Thoracic aorta (tissue), 2 donors: Measurements from ENCODE around the gene TSLP. TPM values are rescaled to one million over a fixed set of nuclear protein-coding genes. Genes with fewer than 3 reads are reported as not detected.

Experiments used
- ATAC-seq: fragments of 150-250 bp; one replicate; pipeline ENCODE4 v1.8.0; 2017; ENCODE audit warnings: low read depth; ENCODE audit not compliant: insufficient number of reproducible peaks, low FRiP score
- DNase-seq: peaks from one replicate; pipeline ENCODE4 v3.0.0-alpha.2; 2020; ENCODE audit warnings: low spot score
- H3K27ac ChIP-seq, 2 donors: fragments of 200-600 bp; sonication (generic); 1 replicate in 1 of 2; 2 replicates in 1 of 2; pipeline ENCODE4 v1.5.1; 2016; ENCODE audit warnings: mild to moderate bottlenecking in 2 of 2, moderate library complexity in 2 of 2
- H3K27me3 ChIP-seq: fragments of 200-600 bp; sonication (generic); replicated peaks from 2 replicates; pipeline ENCODE4 v1.6.0; 2016; ENCODE audit warnings: mild to moderate bottlenecking; ENCODE audit not compliant: insufficient read depth
- H3K36me3 ChIP-seq: fragments of 200-600 bp; sonication (generic); one replicate; pipeline ENCODE4 v1.5.1; 2016
- H3K4me1 ChIP-seq, 2 donors: fragments of 200-600 bp; sonication (generic); 1 replicate in 1 of 2; 2 replicates in 1 of 2; pipeline versions ENCODE4 v1.5.1 to v1.6.0; 2016; ENCODE audit warnings: low read depth in 2 of 2, mild to moderate bottlenecking in 1 of 2; ENCODE audit not compliant: control insufficient read depth in 1 of 2
- H3K4me3 ChIP-seq: fragments of 200-600 bp; sonication (generic); 2 replicates; pipeline ENCODE4 v1.5.1; 2016; ENCODE audit warnings: mild to moderate bottlenecking
- H3K9me3 ChIP-seq: fragments of 200-600 bp; sonication (generic); 2 replicates; pipeline ENCODE4 v1.5.1; 2016
- CTCF ChIP-seq: fragments of 200-600 bp; sonication (generic); IDR thresholded peaks from one replicate; pipeline ENCODE4 v1.5.1; 2019; ENCODE audit warnings: antibody characterized with exemption
- total RNA-seq, 2 donors: library from RNA; depleted of rRNA; stranded (reverse); fragments of >200 nt; gene quantifications; one replicate each; pipeline versions ENCODE4 v1.1.0 to v1.2.3, GENCODE V29; 2016

The TSLP gene
- total RNA-seq, 2 donors from 2014 or later, result 0.28 TPM; not detected in 1

- no peaks in the 10 kb centered on the region for H3K9me3 ChIP-seq
- no peak for DNase-seq
- no peaks in the 10 kb centered on the region for H3K4me1 ChIP-seq
- H3K36me3 ChIP-seq, result peaks cover 34% of the 10 kb centered on the region
- no peaks in the 10 kb centered on the region for H3K27me3 ChIP-seq
- no peak for ATAC-seq
- TF ChIP-seq CTCF, result no peak
- H3K4me3 ChIP-seq, result no peak overlapping the region
- no peak overlapping the region for H3K27ac ChIP-seq
Observed at GRCh38 chr5:111119856-111120255, 48.3 kb downstream of the TSLP start.

- H3K4me3 ChIP-seq, result no peak overlapping the region
- DNase-seq, result no peak
- H3K9me3 ChIP-seq, result no peaks in the 10 kb centered on the region
- ATAC-seq, result no peak
- no peak overlapping the region for H3K27ac ChIP-seq
- H3K27me3 ChIP-seq, result no peaks in the 10 kb centered on the region
- TF ChIP-seq CTCF, result no peak
- peaks cover 34% of the 10 kb centered on the region for H3K36me3 ChIP-seq
- no peaks in the 10 kb centered on the region for H3K4me1 ChIP-seq
Observed at GRCh38 chr5:111120911-111121310, 49.4 kb downstream of the TSLP start.

GRCh38 chr5:111121926-111122325 is 50.4 kb downstream of the TSLP start:
- H3K27me3 ChIP-seq, result no peaks in the 10 kb centered on the region
- H3K9me3 ChIP-seq, result no peaks in the 10 kb centered on the region
- no peaks in the 10 kb centered on the region for H3K4me1 ChIP-seq
- H3K27ac ChIP-seq, result no peak overlapping the region
- no peak for DNase-seq
- ATAC-seq, result no peak
- H3K4me3 ChIP-seq, result no peak overlapping the region
- H3K36me3 ChIP-seq, result peaks cover 43% of the 10 kb centered on the region
- TF ChIP-seq CTCF, result no peak

- Histone ChIP-seq H3K9me3 (no peaks in the 10 kb centered on the region), H3K36me3 (peaks cover 41% of the 10 kb centered on the region), H3K4me3 (no peak overlapping the region), H3K27me3 (no peaks in the 10 kb centered on the region), H3K4me1 (no peaks in the 10 kb centered on the region), H3K27ac (no peak overlapping the region)
- no peak for TF ChIP-seq CTCF
- ATAC-seq, result no peak
- no peak for DNase-seq
Observed at GRCh38 chr5:111122398-111122797, 50.9 kb downstream of the TSLP start.

GRCh38 chr5:111124793-111125192 is 53.3 kb downstream of the TSLP start:
- DNase-seq (no peak), ATAC-seq (no peak)
- Histone ChIP-seq H3K36me3 (peaks cover 41% of the 10 kb centered on the region), H3K4me3 (no peak overlapping the region), H3K27ac (no peak overlapping the region), H3K27me3 (no peaks in the 10 kb centered on the region), H3K9me3 (no peaks in the 10 kb centered on the region), H3K4me1 (no peaks in the 10 kb centered on the region)
- TF ChIP-seq CTCF, result no peak
